K562 (cell line): ENCODE data around the gene SLITRK3. TPM values are rescaled to one million over a fixed set of nuclear protein-coding genes. Genes with fewer than 3 reads are reported as not detected.

ENCODE experiments used
- ATAC-seq: fragments of 200-7000 bp; cut with Tn5 transposase; 3 replicates; pipeline ENCODE4 v1.9.1; 2020; ENCODE audit warnings: moderate library complexity
- BruUV-seq: library from RNA; stranded (reverse); fragments of 400-500 nt; replicated peaks from 2 replicates; lab custom pipeline; 2021; lab: Mats Ljungman, UMichigan
- CTCF ChIA-PET: fragments of 300-600 bp; formaldehyde crosslinking; extraction: SDS; loops from one replicate; lab custom pipeline; 2021; ENCODE audit warnings: low intra/inter-chr PET ratio; lab: Yijun Ruan, JAX
- POLR2A ChIA-PET: fragments of 300-600, 350-650 bp; sonication (Branson Sonifier 250); formaldehyde crosslinking; extraction: SDS; loops from one replicate; lab custom pipeline; 2021; ENCODE audit warnings: antibody characterized with exemption, inconsistent platforms; lab: Yijun Ruan, JAX
- DNase-seq, 4 experiments: peaks; one replicate each; pipeline versions ENCODE4 v3.0.0 to v3.0.0-alpha.2; 2011 to 2018; ENCODE audit warnings: low spot score in 3 of 4, mixed read lengths in 3 of 4; ENCODE audit errors: extremely low read depth in 1 of 4
- FAIRE-seq: peaks from 2 replicates; lab custom pipeline; 2011; peaks lifted over from hg19 to GRCh38; lab: Jason Lieb, UNC
- H2AFZ ChIP-seq: 2 replicates; pipeline ENCODE4 v1.6.0; 2011; ENCODE audit warnings: low read depth, low read length, control low read depth, inconsistent platforms
- H3K27ac ChIP-seq: fragments of 200-600 bp; 3 replicates; pipeline ENCODE4 v1.8.0; 2011; ENCODE audit warnings: low read depth, mild to moderate bottlenecking, control low read depth, inconsistent platforms, low read length, moderate library complexity, mixed read lengths; ENCODE audit errors: extremely low read depth
- H3K27me3 ChIP-seq, 2 experiments: fragments of 300-600 bp in 1 of 2; 2 replicates in 1 of 2; 3 replicates in 1 of 2; pipeline versions ENCODE4 v1.6.0 to v1.8.0; 2011; ENCODE audit warnings: inconsistent platforms in 2 of 2, low read length in 2 of 2, mild to moderate bottlenecking in 1 of 2, mixed read lengths in 1 of 2, moderate library complexity in 1 of 2; ENCODE audit not compliant: control insufficient read depth in 2 of 2, insufficient read depth in 2 of 2
- H3K36me3 ChIP-seq: fragments of 300-600 bp; 3 replicates; pipeline ENCODE4 v1.8.0; 2011; ENCODE audit warnings: mild to moderate bottlenecking, low read length, inconsistent platforms; ENCODE audit not compliant: control insufficient read depth, insufficient read depth
- H3K4me1 ChIP-seq, 2 experiments: fragments of 200-600 bp in 1 of 2; replicated peaks in 1 of 2; 2 replicates in 1 of 2; 3 replicates in 1 of 2; pipeline versions ENCODE4 v1.5.1 to v1.8.0; 2011; ENCODE audit warnings: inconsistent platforms in 2 of 2, low read length in 2 of 2, mild to moderate bottlenecking in 1 of 2, mixed read lengths in 1 of 2, moderate library complexity in 1 of 2; ENCODE audit not compliant: control insufficient read depth in 2 of 2, insufficient read depth in 2 of 2
- H3K4me2 ChIP-seq: 2 replicates; pipeline ENCODE4 v1.6.1; 2011; ENCODE audit warnings: low read length, control low read depth, inconsistent platforms, mixed read lengths; ENCODE audit not compliant: insufficient read depth
- H3K4me3 ChIP-seq: fragments of 200-600 bp; sonication (generic), shearing (Covaris generic); 2 replicates; pipeline ENCODE4 v1.5.1; 2016; ENCODE audit warnings: control low read depth, inconsistent platforms
- H3K79me2 ChIP-seq: fragments of 200-600 bp; 3 replicates; pipeline ENCODE4 v1.8.0; 2011; ENCODE audit warnings: low read length, inconsistent platforms; ENCODE audit not compliant: control insufficient read depth, insufficient read depth
- H3K9ac ChIP-seq, 2 experiments: 2 replicates each; pipeline versions ENCODE4 v1.6.0 to v1.6.1; 2011; ENCODE audit warnings: low read depth in 2 of 2, low read length in 2 of 2, control low read depth in 1 of 2, inconsistent platforms in 1 of 2, mild to moderate bottlenecking in 1 of 2, mixed read lengths in 1 of 2; ENCODE audit not compliant: insufficient read depth in 1 of 2
- H3K9me1 ChIP-seq: one replicate; pipeline ENCODE4 v1.6.0; 2011; ENCODE audit warnings: inconsistent platforms, mild to moderate bottlenecking, low read length, moderate library complexity; ENCODE audit not compliant: control insufficient read depth, insufficient read depth
- H3K9me3 ChIP-seq: replicated peaks from 2 replicates; pipeline ENCODE4 v1.5.1; 2011; ENCODE audit warnings: low read depth, low read length, inconsistent platforms; ENCODE audit not compliant: control insufficient read depth, insufficient read depth
- H4K20me1 ChIP-seq: replicated peaks from 2 replicates; pipeline ENCODE4 v1.6.1; 2011; ENCODE audit warnings: low read length, inconsistent platforms, mixed read lengths; ENCODE audit not compliant: control insufficient read depth, insufficient read depth
- FOXK1 ChIP-seq: sonication (generic); formaldehyde crosslinking; IDR thresholded peaks from 2 replicates; pipeline ENCODE4 v1.8.0; 2022; ENCODE audit warnings: missing genetic modification reagents, mild to moderate bottlenecking, borderline replicate concordance
- MED1 ChIP-seq: sonication (generic); formaldehyde crosslinking; IDR thresholded peaks from 2 replicates; pipeline ENCODE4 v1.8.1; 2023; ENCODE audit warnings: missing genetic modification reagents, borderline replicate concordance
- NCOR1 ChIP-seq: fragments of 450-650 bp; IDR thresholded peaks from 2 replicates; pipeline ENCODE4 v1.6.1; 2016; ENCODE audit warnings: mild to moderate bottlenecking, moderate library complexity
- POLR3G ChIP-seq: IDR thresholded peaks from 2 replicates; pipeline ENCODE4 v1.6.1; 2011; ENCODE audit not compliant: insufficient read length, insufficient replicate concordance; ENCODE audit errors: extremely low read depth
- PPARD ChIP-seq: fragments of 250-450 bp; sonication (Bioruptor Pico); IDR thresholded peaks from 2 replicates; pipeline ENCODE4 v1.8.0; 2022; ENCODE audit warnings: inconsistent platforms, mild to moderate bottlenecking, moderate library complexity
- PRMT5 ChIP-seq: sonication (generic); formaldehyde crosslinking; IDR thresholded peaks from 2 replicates; pipeline ENCODE4 v1.5.0; 2020; ENCODE audit warnings: missing genetic modification reagents
- SAP30 ChIP-seq: fragments of 200-600 bp; sonication (generic); IDR thresholded peaks from 2 replicates; pipeline ENCODE4 v1.6.1; 2012; ENCODE audit warnings: borderline replicate concordance, low read depth, mild to moderate bottlenecking, moderate library complexity, low read length, control low read depth, inconsistent platforms; ENCODE audit not compliant: insufficient read depth, poor library complexity, severe bottlenecking
- SP1 ChIP-seq: sonication (generic); formaldehyde crosslinking; IDR thresholded peaks from 2 replicates; pipeline ENCODE4 v1.8.1; 2022; ENCODE audit warnings: mild to moderate bottlenecking, missing genetic modification reagents
- UBTF ChIP-seq, 2 experiments: IDR thresholded peaks; 2 replicates each; pipeline ENCODE4 v1.6.1; 2012; ENCODE audit warnings: improper control_type of control experiment in 2 of 2, low read depth in 2 of 2, low read length in 2 of 2, borderline replicate concordance in 1 of 2
- ZBTB8A ChIP-seq: fragments of 450-650 bp; IDR thresholded peaks from 2 replicates; pipeline ENCODE4 v1.6.1; 2018; ENCODE audit warnings: mild to moderate bottlenecking, moderate library complexity; ENCODE audit not compliant: partially characterized antibody
- ZMIZ1 ChIP-seq, 2 experiments: fragments of 150-350 bp in 1 of 2; IDR thresholded peaks; 2 replicates each; pipeline ENCODE4 v1.6.1; 2012 to 2016; ENCODE audit warnings: low read depth in 2 of 2, low read length in 2 of 2, mild to moderate bottlenecking in 1 of 2, moderate library complexity in 1 of 2
- ZNF280B ChIP-seq: fragments of 250-450 bp; sonication (Bioruptor Pico); IDR thresholded peaks from 2 replicates; pipeline ENCODE4 v1.5.1; 2021; ENCODE audit warnings: mild to moderate bottlenecking
- WGBS: fragments of 100-300 bp; shearing (Covaris generic); methylation state at CpG from one replicate; pipeline ENCODE4 v1.1.6; 2016; ENCODE audit warnings: low coverage, mixed read lengths; ENCODE audit not compliant: insufficient coverage; ENCODE audit errors: missing lambda C conversion rate; 5-methylcytosine and 5-hydroxymethylcytosine counted together
- in situ Hi-C: fragments of 300-500 bp; cut with MboI; formaldehyde crosslinking; loops from 4 replicates; pipeline ENCODE4 v1.15.0; 2018; ENCODE audit warnings: inconsistent platforms, mixed read lengths
- intact Hi-C: fragments of 100-400 bp; cut with micrococcal nuclease; formaldehyde crosslinking; loops from 2 replicates; pipeline ENCODE4 v1.14.2; 2022
- polyA plus RNA-seq, 8 experiments: library from polyadenylated mRNA; depleted of rRNA in 4 of 8; stranded (reverse) in 5 of 8; unstranded in 3 of 8; fragments of >200 nt; fragmentation: Nextera tagmentation in 2 of 8; fragmentation: Illumina TruSeq in 1 of 8; extraction: Ambion mirVana in 2 of 8; extraction: Trizol in 1 of 8; gene quantifications; 2 replicates each; pipeline versions ENCODE4 v1.2.1 to v1.2.3, GENCODE V29; 2011 to 2014; ENCODE audit warnings: inconsistent platforms in 1 of 8, missing spikeins in 1 of 8
- total RNA-seq, 7 experiments: library from RNA; depleted of rRNA in 6 of 7; stranded (reverse); fragments of >200 nt in 6 of 7; fragmentation: Illumina TruSeq in 2 of 7; extraction: Trizol in 2 of 7; gene quantifications; 2 replicates each; pipeline versions ENCODE4 v1.2.1 to v1.2.3, GENCODE V29; 2011 to 2021; ENCODE audit warnings: low replicate concordance in 1 of 7

The SLITRK3 gene
- total and polyA plus RNA-seq, 9 of the 15 experiments (the other 6 are each of a cell fraction or from before 2014, with no cell fraction given) = not detected

- no TSS peak for BruUV-seq
- no peaks in the 10 kb centered on the region for H3K36me3 ChIP-seq
- WGBS = 2% methylated on average over 3 of the region's 3 CpGs
- no peaks in the 10 kb centered on the region for H4K20me1 ChIP-seq
- H3K9ac ChIP-seq = no peak overlapping the region
- H3K27ac ChIP-seq = no peak overlapping the region
- FAIRE-seq = no peak
- H3K79me2 ChIP-seq = no peaks in the 10 kb centered on the region
- no peak overlapping the region for H2AFZ ChIP-seq
- in situ Hi-C loops (no loop called here), intact Hi-C loops (no loop called here)
- H3K27me3 ChIP-seq = no peaks in the 10 kb centered on the region
- POLR2A ChIA-PET = no interaction called here
- CTCF ChIA-PET = no interaction called here
- H3K4me2 ChIP-seq = no peak overlapping the region
- no peaks in the 10 kb centered on the region for H3K4me1 ChIP-seq
- H3K9me1 ChIP-seq = no peaks in the 10 kb centered on the region
- DNase-seq = no peak
- H3K4me3 ChIP-seq = no peak overlapping the region
- no peaks in the 10 kb centered on the region for H3K9me3 ChIP-seq
- ATAC-seq = no peak
- TF ChIP-seq SP1 (CRISPR knock-in tag) (no peak), POLR3G (no peak), SAP30 (no peak), FOXK1 (CRISPR knock-in tag) (no peak), ZMIZ1 (IDR thresholded peaks at IDR 0.05; ENCODE audit: low read depth in 2 of 2, low read length in 2 of 2) (no peak), PPARD (CRISPR knock-in tag) (no peak), PRMT5 (CRISPR knock-in tag) (no peak), ZBTB8A (no peak), ZNF280B (CRISPR knock-in tag) (no peak), MED1 (CRISPR knock-in tag) (no peak), NCOR1 (no peak), UBTF (IDR thresholded peaks at IDR 0.05; ENCODE audit: borderline replicate concordance in 1 of 2, low read depth in 2 of 2, low read length in 2 of 2) (no peak)
Measured at GRCh38 chr3:165156757-165157420, 39.3 kb downstream of the SLITRK3 start.
